Left ventricle myocardium inferior (tissue), 1 donor: ENCODE results near the gene DEPDC5. TPM values are rescaled to one million over a fixed set of nuclear protein-coding genes. Genes with fewer than 3 reads are reported as not detected.
A peak's percentile ranks its signal among the peaks of the same experiment; 100 is the strongest.
"Not testable (repeated sequence)": the region's sequence is repeated elsewhere in the genome, so short reads cannot be mapped to it uniquely, and the experiment has no call there.

Experiments
- DNase-seq: peaks from one replicate; pipeline ENCODE4 v3.0.0-alpha.2; 2020
- H3K27ac ChIP-seq: fragments of 200-600 bp; replicated peaks from 2 replicates; pipeline ENCODE4 v1.8.0; 2021
- H3K27me3 ChIP-seq: fragments of 200-600 bp; 2 replicates; pipeline ENCODE4 v1.8.0; 2021; ENCODE audit warnings: low read depth
- H3K36me3 ChIP-seq: fragments of 200-600 bp; 2 replicates; pipeline ENCODE4 v1.8.0; 2021
- H3K4me1 ChIP-seq: fragments of 200-600 bp; 2 replicates; pipeline ENCODE4 v1.8.0; 2021
- H3K4me3 ChIP-seq: fragments of 200-600 bp; 2 replicates; pipeline ENCODE4 v1.8.0; 2021; ENCODE audit warnings: mild to moderate bottlenecking, moderate library complexity
- H3K9me3 ChIP-seq: fragments of 200-600 bp; replicated peaks from 2 replicates; pipeline ENCODE4 v1.8.0; 2021
- CTCF ChIP-seq: fragments of 200-600 bp; IDR thresholded peaks from 2 replicates; pipeline ENCODE4 v1.8.0; 2021; ENCODE audit warnings: antibody characterized with exemption, mild to moderate bottlenecking, borderline replicate concordance
- intact Hi-C: fragments of 100-400 bp; cut with micrococcal nuclease; formaldehyde crosslinking; loops from one replicate; pipeline ENCODE4 v1.11.0; 2022
- long read RNA-seq: library from polyadenylated mRNA; unstranded; transcript quantifications from one replicate; pipeline ENCODE4 v2.0.0, GENCODE V29; 2021
- total RNA-seq: library from RNA; stranded (reverse); fragmentation: NEBNext Ultra II Directional; extraction: Animal tissue kit (Norgen Biotek cat#: 25700); gene quantifications from one replicate; pipeline ENCODE4 v1.2.1, GENCODE V29; 2021
- donor health status: DM: no; HTN: yes; CAD: no; lungs with severe emphysema.

DEPDC5 gene
- total RNA-seq: 11.4 TPM
- long read RNA-seq, full-length matches to known transcripts: 3 of 11 reads
- long read RNA-seq, partial matches to known transcripts: 4 of 11 reads
- long read RNA-seq, other reads (novel, unspliced or antisense): 4 of 11 reads

GRCh38 chr22:31753634-31754501 is at the start of gene DEPDC5:
DEPDC5 (plus strand) TSS chr22:31754019; CDS start chr22:31754922, 903 bp downstream.
- intact Hi-C loops: no loop called here
- Histone ChIP-seq H3K27ac (peak within 1 kb of the TSS; percentile 97), H3K4me3 (peak within 1 kb of the TSS; percentile 76), H3K4me1 (peaks cover 55% of the 10 kb centered on the region), H3K27me3 (no peaks in the 10 kb centered on the region), H3K9me3 (no peaks in the 10 kb centered on the region), H3K36me3 (peaks cover 9% of the 10 kb centered on the region)
- TF ChIP-seq CTCF: no peak
- peak; percentile 97 for DNase-seq

GRCh38 chr22:31707519-31707918 is 46.3 kb upstream of the DEPDC5 start:
- DNase-seq: no peak
- no peaks in the 10 kb centered on the region for H3K27me3 ChIP-seq
- no peak overlapping the region for H3K4me3 ChIP-seq
- no peak overlapping the region for H3K27ac ChIP-seq
- TF ChIP-seq CTCF: no peak
- no peaks in the 10 kb centered on the region for H3K4me1 ChIP-seq
- no peaks in the 10 kb centered on the region for H3K9me3 ChIP-seq
- H3K36me3 ChIP-seq: peaks cover 75% of the 10 kb centered on the region
- intact Hi-C loops: no loop called here

- DNase-seq, intact Hi-C loops: not testable (repeated sequence)
- peaks cover 72% of the 10 kb centered on the region for H3K36me3 ChIP-seq
Observed at GRCh38 chr22:31711226-31711625, 42.6 kb upstream of the DEPDC5 start.

GRCh38 chr22:31715147-31715778 is 38.6 kb upstream of the DEPDC5 start:
- DNase-seq: no peak
- Histone ChIP-seq H3K27ac (no peak overlapping the region), H3K27me3 (no peaks in the 10 kb centered on the region), H3K4me3 (no peak overlapping the region), H3K36me3 (peaks cover 80% of the 10 kb centered on the region), H3K4me1 (peaks cover 10% of the 10 kb centered on the region), H3K9me3 (no peaks in the 10 kb centered on the region)
- intact Hi-C loops: no loop called here
- no peak for TF ChIP-seq CTCF

More at GRCh38 chr22:31711226-31711625, 42.6 kb upstream of the DEPDC5 start:
- H3K4me3 ChIP-seq, H3K9me3 ChIP-seq, H3K27me3 ChIP-seq, H3K27ac ChIP-seq: not testable (repeated sequence)
- H3K4me1 ChIP-seq: peaks cover 10% of the 10 kb centered on the region

- no peaks in the 10 kb centered on the region for H3K27me3 ChIP-seq
- no peak for DNase-seq
- TF ChIP-seq CTCF: no peak
- H3K9me3 ChIP-seq: no peaks in the 10 kb centered on the region
- H3K27ac ChIP-seq: no peak overlapping the region
- H3K4me3 ChIP-seq: no peak overlapping the region
- H3K36me3 ChIP-seq: peaks cover 56% of the 10 kb centered on the region
- peaks cover 29% of the 10 kb centered on the region for H3K4me1 ChIP-seq
- intact Hi-C loops: no loop called here
Observed at GRCh38 chr22:31719850-31720471, 33.9 kb upstream of the DEPDC5 start.
